Left renal pelvis (tissue), 4 donors: ENCODE measurements around the gene TNFRSF11A. TPM values are rescaled to one million over a fixed set of nuclear protein-coding genes. Genes with fewer than 3 reads are reported as not detected.

Experiments
- DNase-seq, 4 donors: peaks; one replicate each; pipeline ENCODE4 v3.0.0-alpha.2; 2013; ENCODE audit warnings: low read depth in 4 of 4, low spot score in 3 of 4
- polyA plus RNA-seq, 4 donors: library from polyadenylated mRNA; unstranded; fragments of 120-200 nt; gene quantifications; one replicate each; pipeline ENCODE4 v1.2.1, GENCODE V29; 2013; ENCODE audit not compliant: insufficient read length in 4 of 4

The TNFRSF11A gene
- polyA plus RNA-seq, 4 donors: 2.1 to 3.2 (median 2.6) TPM

DNA sequence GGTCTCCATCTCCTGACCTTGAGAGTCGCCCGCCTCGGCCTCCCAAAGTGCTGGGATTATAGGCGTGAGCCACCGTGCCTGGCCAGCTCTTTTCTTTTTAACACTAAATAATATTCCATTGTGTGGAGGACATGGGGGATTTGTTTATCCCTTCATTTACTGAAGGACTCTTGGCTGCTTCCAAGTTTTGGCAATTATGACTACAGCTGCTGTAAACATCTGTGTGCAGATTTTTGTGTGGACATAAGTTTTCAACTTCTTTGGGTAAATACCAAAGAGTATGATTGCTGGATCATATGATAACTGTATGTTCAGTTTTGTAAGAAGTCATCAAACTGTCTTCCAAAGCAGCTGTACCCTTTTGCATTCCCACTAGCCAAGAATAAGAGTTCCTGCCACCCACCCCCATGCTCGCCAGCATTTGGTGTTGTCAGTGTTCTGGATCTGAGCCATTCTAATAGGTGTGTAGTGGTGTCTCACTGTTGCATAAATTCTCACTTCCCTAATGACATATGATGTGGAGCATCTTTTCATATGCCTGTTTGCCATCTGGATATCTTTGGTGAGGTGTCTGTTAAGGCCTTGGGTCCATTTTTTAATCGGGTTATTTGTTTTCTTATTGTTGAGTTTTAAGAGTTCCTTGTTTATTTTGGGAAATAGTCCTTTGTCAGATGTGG lies 52.2 kb downstream of the TNFRSF11A start:
- DNase-seq: no peak

DNA sequence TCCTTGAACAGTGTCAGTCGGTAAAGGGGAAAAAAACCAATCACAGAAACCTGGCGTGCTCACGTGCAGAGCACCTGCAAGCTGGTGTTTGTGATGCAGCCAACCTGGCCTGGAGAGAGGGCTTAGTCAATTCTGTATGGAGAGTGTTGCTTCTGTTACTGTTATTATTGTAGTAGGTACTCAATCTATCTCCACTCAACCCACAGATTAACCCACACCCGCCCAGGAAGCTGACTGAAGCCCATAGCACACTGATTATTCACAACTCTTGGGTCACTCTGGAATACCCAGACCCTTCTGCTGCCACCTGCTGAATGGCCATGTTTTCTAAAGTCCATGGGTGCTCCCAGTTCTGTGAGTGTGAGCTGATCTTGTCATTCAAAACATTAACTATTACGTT lies 53.9 kb downstream of the TNFRSF11A start:
- no peak for DNase-seq

- no peak for DNase-seq
Measured at GRCh38 chr18:62381373-62381772, 56.3 kb downstream of the TNFRSF11A start.

GRCh38 chr18:62384068-62384467 lies 59.0 kb downstream of the TNFRSF11A start:
- no peak for DNase-seq

DNA sequence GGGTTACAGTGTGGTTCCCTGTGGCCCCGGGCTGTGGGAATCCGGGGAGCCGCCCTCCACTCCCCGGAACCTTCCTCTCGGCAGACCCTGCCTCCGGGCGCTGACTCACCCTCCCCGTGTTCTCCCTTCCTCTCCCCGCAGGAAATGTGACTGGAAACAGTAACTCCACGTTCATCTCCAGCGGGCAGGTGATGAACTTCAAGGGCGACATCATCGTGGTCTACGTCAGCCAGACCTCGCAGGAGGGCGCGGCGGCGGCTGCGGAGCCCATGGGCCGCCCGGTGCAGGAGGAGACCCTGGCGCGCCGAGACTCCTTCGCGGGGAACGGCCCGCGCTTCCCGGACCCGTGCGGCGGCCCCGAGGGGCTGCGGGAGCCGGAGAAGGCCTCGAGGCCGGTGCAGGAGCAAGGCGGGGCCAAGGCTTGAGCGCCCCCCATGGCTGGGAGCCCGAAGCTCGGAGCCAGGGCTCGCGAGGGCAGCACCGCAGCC lies 59.5 kb downstream of the TNFRSF11A start:
- DNase-seq: no peak

DNA sequence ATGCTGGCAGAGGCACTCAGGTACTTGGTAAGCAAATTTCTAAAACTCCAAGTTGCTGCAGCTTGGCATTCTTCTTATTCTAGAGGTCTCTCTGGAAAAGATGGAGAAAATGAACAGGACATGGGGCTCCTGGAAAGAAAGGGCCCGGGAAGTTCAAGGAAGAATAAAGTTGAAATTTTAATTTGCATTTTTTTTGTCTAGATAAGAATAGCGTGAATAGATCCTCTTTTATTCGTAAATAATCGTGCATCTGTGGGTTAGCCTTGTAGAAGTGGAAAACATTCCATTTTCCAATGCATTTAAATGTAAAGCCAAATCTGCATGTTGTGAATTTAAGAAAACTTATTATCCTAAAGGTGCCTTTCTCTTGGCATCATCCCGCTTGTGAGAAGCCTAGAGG lies 61.0 kb downstream of the TNFRSF11A start:
- no peak for DNase-seq

- DNase-seq: no peak
Measured at GRCh38 chr18:62386601-62387000, 61.5 kb downstream of the TNFRSF11A start.

DNA sequence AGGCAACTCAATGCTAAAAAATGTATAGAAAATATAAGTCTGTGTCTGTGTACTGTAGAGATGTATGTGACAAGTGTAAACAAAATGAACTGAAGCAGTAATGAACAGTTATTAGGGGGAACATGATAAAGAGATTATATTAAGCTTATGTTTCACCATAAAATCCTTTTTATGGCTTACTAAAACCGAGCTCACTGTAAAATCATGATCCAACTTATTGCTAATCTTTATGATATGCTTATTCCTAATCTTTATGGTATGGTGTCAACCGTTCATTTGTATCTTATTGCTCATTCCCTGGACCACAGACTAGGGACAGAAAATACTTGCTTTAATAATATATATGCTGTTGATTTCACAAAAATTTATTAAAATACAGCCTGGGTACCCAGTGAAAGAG lies 62.1 kb downstream of the TNFRSF11A start:
- DNase-seq: no peak

- no peak for DNase-seq
Measured at GRCh38 chr18:62388855-62389760, 64.0 kb downstream of the TNFRSF11A start.

DNA sequence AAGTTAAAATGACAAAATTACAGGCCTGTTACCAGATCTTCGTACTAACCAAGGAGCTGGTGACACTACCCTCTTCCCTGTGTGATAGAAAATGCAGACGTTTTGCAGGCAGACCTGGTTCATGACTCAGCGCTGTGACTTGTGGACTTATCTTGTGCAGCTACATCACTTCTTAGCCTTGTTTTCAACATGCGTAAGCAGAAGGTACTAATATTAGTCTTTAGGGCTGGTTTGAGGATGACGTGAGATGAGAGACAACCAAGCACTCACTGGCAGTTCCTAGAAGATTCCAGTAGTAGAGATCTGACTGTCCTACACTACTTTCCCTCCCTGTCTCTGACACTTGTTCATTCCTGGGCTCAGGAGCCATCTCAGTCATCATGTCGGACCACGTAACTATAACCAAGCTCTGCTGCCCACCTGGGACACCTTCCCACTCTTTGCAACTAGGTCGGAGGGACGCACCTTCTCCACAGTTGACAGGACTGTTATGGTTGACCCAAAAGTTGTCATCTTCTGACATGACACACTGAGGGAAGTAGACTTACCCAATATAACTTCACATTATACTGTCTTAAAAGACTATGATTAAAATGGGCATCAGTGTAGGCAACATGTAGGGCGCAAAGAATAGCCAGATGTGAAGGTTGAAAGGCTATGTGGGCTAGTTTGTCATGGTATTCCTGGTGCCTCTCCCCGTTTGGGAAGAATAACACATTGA lies 64.8 kb downstream of the TNFRSF11A start:
- DNase-seq: no peak

DNA sequence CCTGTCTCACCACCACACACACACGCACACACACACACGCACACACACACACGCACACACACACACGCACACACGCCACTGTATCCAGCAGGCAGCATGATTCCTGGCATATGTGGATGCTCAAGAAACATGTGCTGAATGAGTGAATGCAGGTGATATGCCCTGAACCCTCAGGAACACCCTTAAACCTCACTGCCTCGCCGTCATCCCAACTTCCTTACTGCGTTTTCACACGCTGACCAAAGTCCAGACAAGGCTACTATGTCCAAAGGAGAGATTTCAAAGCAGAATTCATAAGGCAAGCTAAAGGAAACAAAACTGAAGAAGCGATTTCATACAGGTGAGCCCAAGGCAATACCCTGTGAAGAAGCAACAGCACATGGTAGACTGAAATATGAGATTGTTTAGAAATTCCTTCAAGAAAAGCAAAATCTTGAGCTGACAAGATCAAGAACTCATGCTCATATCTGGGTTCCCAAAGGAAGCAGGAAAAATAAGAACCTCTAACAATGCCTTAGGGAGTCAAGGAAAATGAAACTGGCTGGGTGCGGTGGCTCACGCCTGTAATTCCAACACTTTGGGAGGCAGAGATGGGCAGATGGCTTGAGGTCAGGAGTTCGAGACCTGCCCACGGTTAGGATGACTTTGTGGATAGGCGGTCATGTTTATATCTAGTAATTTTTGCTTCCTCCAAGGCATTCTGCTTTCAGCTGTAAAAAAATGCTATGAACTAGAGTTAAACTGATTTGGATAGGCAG lies 69.1 kb downstream of the TNFRSF11A start:
- DNase-seq: no peak

DNA sequence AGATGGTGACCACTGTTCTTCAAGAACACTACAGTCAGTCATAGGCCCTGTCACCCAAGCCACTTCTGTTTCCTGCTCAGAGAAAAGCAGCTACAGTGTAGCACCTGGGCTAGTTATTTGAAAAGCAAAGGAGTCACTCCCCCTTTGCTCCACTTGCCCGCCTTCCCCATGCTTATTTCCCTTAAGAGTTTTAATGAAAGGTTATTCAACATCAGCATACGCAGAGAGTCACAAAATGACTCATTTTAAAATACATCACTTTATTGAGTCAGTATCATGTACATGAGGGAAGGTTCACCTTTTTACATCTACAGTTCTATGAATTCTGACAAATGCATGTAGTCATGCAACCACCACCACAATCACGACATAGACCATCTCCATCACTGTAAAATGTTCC lies 71.3 kb downstream of the TNFRSF11A start:
- DNase-seq: no peak

DNA sequence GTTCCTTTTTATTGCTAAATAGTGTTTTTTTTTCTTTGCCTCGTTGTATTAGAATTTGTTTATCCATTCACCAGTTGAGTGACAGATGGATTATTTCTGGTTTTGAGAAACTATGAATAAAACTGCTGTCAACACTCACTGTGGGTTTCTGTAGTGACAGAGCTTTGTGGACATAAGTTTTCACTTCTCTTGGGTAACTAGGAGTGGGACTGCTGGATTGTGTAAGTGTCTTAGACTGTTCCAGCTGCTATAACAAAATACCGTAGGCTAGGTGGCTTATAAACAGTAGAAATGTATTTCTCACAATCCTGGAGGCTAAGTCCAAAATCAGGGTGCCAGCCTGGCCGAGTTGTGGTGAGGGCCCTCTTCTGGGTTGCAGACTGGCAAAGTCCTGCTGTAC lies 71.9 kb downstream of the TNFRSF11A start:
- no peak for DNase-seq

DNA sequence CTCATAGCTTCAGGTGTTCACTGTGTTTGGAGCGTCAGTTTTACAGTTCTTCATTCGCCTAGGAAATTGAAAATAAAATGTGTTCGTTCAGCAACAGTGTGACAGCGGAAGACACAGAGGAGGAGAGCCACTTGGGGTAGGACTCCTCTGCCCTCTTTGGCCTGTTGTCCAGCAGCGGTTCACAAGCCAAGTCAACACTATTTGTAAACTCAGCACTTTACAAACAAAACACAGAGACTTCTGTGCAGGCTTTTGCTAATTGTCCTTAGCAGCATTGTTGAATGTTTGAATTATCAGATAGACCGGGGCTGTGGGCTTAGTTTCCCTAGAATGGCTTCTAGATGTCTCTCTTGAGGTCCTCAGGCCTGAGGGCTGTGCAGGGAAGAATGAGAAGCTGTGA lies 73.2 kb downstream of the TNFRSF11A start:
- no peak for DNase-seq

DNA sequence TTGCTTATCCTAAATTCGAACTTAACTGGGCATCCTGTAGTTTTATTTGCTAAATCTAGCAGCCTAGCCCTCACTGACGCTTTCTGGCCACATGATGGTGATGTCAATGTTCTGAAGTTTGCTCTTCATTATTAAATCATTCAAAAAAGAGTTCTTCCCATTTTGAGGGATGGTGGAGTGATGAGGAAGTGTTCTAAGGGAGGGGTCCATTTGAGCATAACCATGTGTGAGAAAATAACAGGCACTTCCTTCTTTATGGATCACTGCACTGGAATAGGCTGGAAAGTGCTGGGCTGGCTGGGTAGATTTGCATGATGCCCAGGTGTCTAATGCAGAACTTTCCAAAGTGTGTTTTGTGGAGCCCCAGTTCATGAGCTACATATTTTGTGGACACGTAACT lies 74.2 kb downstream of the TNFRSF11A start:
- DNase-seq: no peak

GRCh38 chr18:62399781-62400308 lies 74.7 kb downstream of the TNFRSF11A start:
- no peak for DNase-seq

DNA sequence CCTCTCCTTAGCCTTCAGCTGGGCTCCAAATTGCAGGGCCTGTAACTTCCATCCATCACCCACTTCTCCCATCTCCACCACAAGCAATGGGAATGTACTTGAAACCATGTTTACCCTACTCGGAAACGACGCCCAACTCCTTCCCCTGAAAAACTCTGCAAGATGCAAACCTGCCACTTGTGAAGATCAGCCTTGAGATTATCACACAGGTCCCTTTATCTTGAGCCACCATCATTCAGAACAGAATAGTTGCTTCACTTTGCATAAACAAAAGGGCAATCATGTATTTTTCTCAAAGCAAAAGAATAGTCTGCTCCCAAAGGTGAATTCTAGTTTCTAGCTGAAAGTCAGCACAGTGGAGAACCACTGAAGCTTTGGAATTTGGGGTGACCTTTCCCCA lies 75.8 kb downstream of the TNFRSF11A start:
- DNase-seq: no peak

DNA sequence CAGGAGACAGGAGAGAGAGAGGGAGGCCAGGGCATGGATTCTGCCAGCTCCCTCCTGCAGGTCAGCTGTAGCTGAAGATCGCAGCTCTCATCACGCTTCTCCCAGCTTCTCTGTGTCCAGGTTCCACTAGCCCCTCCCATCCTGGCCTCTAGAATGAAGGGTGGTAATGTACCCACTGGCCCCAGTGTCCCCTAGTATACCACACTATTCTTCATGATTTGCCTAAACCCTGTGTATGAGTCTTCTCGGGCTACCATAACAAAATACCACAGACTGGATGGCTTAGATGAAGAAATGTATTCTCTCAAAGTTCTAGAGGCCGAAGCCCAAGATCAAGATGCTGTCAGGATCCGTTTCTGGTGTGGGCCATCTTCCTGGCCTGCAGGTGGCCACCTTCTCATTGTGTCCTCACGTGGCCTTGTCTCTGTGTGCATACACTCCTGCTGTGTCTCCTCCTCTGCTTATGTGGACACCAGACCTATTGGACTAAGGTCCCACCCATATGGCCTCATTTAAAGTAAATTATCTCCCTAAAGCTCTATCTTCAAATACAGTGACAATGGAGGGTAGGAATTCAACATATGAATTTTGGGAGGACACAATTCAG lies 77.3 kb downstream of the TNFRSF11A start:
- no peak for DNase-seq

DNA sequence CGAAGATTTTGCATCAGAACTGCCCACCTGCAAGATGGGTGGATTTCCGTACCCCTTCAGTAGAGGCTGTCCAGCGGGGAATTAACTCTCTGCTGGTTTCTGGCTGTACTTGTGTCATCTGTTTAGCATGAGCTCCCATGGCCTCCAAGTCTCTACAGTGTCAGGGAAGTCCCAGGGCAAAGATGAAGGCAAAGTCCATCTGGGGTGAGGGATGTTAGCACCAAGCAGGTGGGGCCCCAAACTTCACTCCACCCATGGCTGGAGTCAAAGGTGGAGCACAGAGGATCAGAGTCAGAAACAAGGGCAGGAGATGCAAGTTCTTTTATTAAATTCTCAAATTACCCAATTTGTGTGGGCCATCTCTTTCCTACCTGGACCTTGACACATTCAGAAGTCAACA lies 78.0 kb downstream of the TNFRSF11A start:
- DNase-seq: no peak

- no peak for DNase-seq
Measured at GRCh38 chr18:62404881-62405280, 79.8 kb downstream of the TNFRSF11A start.
